Sigmoid colon (tissue), 7 donors: ENCODE measurements around the gene FCAR. TPM values are rescaled to one million over a fixed set of nuclear protein-coding genes. Genes with fewer than 3 reads are reported as not detected.
A peak's percentile ranks its signal among the peaks of the same experiment; 100 is the strongest.
"Not testable (repeated sequence)": the region's sequence is repeated elsewhere in the genome, so short reads cannot be mapped to it uniquely, and the experiment has no call there.

Experiments
- DNase-seq: peaks from one replicate; pipeline ENCODE4 v3.0.0-alpha.2; 2019
- H3K27ac ChIP-seq, 4 donors: fragments of 200-600 bp; sonication (generic); one replicate each; pipeline ENCODE4 v1.5.1; 2016 to 2019; ENCODE audit warnings: mild to moderate bottlenecking in 1 of 4
- H3K27me3 ChIP-seq, 3 donors: fragments of 200-600 bp; sonication (generic); one replicate each; pipeline ENCODE4 v1.5.1; 2019; ENCODE audit warnings: mild to moderate bottlenecking in 1 of 3
- H3K36me3 ChIP-seq, 4 donors: fragments of 200-600 bp; sonication (generic); one replicate each; pipeline ENCODE4 v1.5.1; 2016 to 2019
- H3K4me1 ChIP-seq, 4 donors: fragments of 200-600 bp; sonication (generic); one replicate each; pipeline ENCODE4 v1.5.1; 2017 to 2019
- H3K4me3 ChIP-seq, 4 donors: fragments of 200-600 bp; sonication (generic); one replicate each; pipeline ENCODE4 v1.5.1; 2017 to 2019; ENCODE audit warnings: mild to moderate bottlenecking in 2 of 4, moderate library complexity in 1 of 4
- H3K9me3 ChIP-seq, 4 donors: fragments of 200-600 bp in 3 of 4; sonication (generic) in 3 of 4; one replicate each; pipeline versions ENCODE4 v1.5.1 to v1.6.1; 2013 to 2019
- EP300 ChIP-seq, 4 donors: sonication (generic); formaldehyde crosslinking; IDR thresholded peaks; one replicate each; pipeline ENCODE4 v1.6.1; 2017; ENCODE audit warnings: antibody characterized with exemption in 4 of 4
- POLR2AphosphoS5 ChIP-seq, 4 donors: sonication (generic); formaldehyde crosslinking; IDR thresholded peaks; one replicate each; pipeline ENCODE4 v1.6.1; 2017; ENCODE audit warnings: antibody characterized with exemption in 4 of 4
- WGBS, 2 donors: extraction: QIAGEN DNeasy Blood & Tissue Kit; methylation state at CpG; one replicate each; pipeline ENCODE4 v1.1.7; 2013; 5-methylcytosine and 5-hydroxymethylcytosine counted together
- intact Hi-C: fragments of 100-400 bp; cut with DNase I; formaldehyde crosslinking; loops from one replicate; pipeline ENCODE4 v1.15.1; 2023
- polyA plus RNA-seq, 3 donors: library from polyadenylated mRNA; stranded (reverse); fragments of 200-250 nt; gene quantifications; one replicate each; pipeline ENCODE4 v1.2.3, GENCODE V29; 2013
- total RNA-seq, 4 donors: library from RNA; depleted of rRNA; stranded (reverse); fragments of >200 nt; gene quantifications; one replicate each; pipeline ENCODE4 v1.1.0, GENCODE V29; 2016
- donor health status: healthy with polysubstance abuse.
- donor health status: Bipolar disorder and iron deficiency.
- donor health status: healthy.

Gene FCAR
- total RNA-seq (1 to 10 TPM in 1 of 4 donors, under 1 TPM in 1, not detected in 2; 0.49 to 1.2 TPM), polyA plus RNA-seq (1 to 10 TPM in 1 of 3 donors, under 1 TPM in 1, not detected in 1; 0.17 to 2.1 TPM)

DNA sequence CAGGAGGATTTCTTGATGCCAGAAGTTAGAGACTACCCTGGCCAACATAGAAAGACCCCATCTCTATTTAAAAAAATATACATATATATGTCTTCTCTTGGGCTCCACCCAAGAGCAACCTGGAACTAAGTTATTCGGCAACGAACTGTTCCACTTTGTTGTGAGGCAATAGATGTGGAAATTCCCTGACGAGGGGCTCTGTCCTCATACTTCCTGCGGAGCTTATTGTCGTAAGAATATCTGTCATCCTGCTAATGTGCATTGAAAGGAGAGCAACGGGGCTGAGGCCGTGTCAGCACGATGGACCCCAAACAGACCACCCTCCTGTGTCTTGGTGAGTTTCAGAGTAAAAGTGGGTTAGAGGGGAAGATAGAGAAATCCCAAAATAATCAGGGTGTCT is at the start of gene FCAR:
FCAR (plus strand) TSS at position 246 of the 400 bp plus-strand sequence; CDS start at position 301, 55 bp downstream.
- DNase-seq = no peak
- Histone ChIP-seq H3K27ac (no peak within 1 kb of the TSS), H3K36me3 (no peaks in the 10 kb centered on the region), H3K9me3 (no peaks in the 10 kb centered on the region), H3K27me3 (no peaks in the 10 kb centered on the region), H3K4me3 (no peak within 1 kb of the TSS), H3K4me1 (no peaks in the 10 kb centered on the region)
- TF ChIP-seq EP300 (IDR thresholded peaks at IDR 0.05) (no peak), POLR2AphosphoS5 (IDR thresholded peaks at IDR 0.05) (peak in 1 of 4 donors; percentile 34)
- WGBS, 2 donors = 82 to 84% methylated on average over 8 of the region's 8 CpGs
- intact Hi-C loops = no loop called here

DNA sequence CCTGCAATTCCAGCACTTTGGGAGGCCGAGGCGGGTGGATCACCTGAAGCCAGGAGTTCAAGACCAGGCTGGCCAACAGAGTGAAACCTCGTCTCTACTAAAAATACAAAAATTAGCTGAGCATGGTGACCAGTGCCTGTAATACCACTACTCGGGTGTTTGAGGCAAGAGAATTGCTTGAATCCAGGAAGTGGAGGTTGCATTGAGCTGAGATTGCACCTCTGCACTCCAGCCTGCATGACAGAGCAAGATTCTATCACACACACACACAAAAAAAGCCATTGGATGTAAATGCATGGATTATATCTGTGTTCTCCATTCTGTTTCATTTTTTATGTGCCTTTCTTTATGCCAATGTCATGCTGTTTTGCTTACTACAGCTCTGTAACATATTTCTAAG is 49.6 kb upstream of the FCAR start:
- H3K27ac ChIP-seq, H3K4me1 ChIP-seq, H3K9me3 ChIP-seq, intact Hi-C loops, DNase-seq, H3K36me3 ChIP-seq, H3K27me3 ChIP-seq, H3K4me3 ChIP-seq: not testable (repeated sequence)
- 62 to 80% methylated on average over 4 of the region's 4 CpGs for WGBS, 2 donors

DNA sequence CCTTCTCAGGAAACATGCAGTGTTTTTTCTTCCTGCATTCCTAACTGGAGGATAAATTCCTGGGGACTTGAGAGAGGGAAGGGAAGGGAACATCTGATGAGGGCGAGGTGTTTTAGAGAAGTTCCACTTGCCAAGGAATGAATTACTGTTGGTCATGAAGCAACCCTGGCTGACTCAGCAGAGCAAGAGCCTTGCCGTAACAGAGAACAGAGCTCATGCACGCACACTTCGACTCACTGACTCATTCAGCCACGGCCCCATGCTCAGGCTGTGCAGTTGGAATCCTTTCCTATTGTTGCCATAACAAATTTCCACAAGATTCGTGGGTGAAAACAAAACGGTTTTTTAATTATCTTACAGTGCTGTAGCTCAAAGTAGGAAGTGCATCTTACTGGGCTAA is 48.7 kb upstream of the FCAR start:
- DNase-seq, H3K4me3 ChIP-seq, H3K4me1 ChIP-seq, H3K27ac ChIP-seq, H3K9me3 ChIP-seq, H3K27me3 ChIP-seq, H3K36me3 ChIP-seq, intact Hi-C loops: not testable (repeated sequence)
- WGBS, 2 donors = 62 to 66% methylated on average over 7 of the region's 7 CpGs

DNA sequence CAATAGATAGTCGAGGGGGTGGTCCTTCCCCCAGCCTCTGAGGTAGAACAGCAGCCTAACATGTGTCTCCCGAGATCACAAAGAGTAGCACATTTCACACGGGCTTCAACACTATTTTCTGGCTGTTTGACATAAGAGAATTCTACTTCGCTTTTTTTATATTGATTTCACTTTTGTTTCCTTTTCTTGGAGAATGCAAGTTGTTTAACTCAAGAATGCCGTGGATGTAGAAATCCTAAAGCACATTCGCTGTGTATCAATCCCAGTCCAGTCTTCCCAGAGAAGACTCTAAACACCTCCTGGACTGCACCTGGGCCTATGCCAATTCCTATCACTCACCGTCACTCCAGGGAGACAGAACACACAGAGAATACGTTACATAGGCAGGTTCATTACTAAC is 46.0 kb upstream of the FCAR start:
- intact Hi-C loops, DNase-seq, H3K4me1 ChIP-seq, H3K9me3 ChIP-seq, H3K4me3 ChIP-seq, H3K27ac ChIP-seq, H3K36me3 ChIP-seq, H3K27me3 ChIP-seq: not testable (repeated sequence)
- 72 to 77% methylated on average over 7 to 8 of the region's 8 CpGs for WGBS, 2 donors

DNA sequence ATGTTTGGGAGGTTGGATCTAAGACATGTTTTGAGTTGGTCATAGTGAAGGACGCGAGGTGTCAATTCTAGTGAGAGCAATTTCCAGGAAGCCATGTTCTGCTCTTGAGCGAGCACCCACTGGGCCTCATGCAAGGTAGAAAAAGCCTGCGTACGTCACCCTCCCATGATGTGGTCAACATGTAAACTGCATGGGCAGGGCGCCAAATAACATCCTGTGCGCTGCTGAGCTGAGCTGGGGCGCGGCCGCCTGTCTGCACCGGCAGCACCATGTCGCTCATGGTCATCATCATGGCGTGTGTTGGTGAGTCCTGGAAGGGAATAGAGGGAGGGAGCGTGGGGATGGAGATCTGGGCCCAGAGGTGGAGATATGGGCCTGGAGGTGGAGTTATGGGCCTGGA is 41.5 kb upstream of the FCAR start, which contains the start of gene KIR2DS4:
KIR2DS4 (plus strand) TSS at position 181 of the 400 bp plus-strand sequence.
- intact Hi-C loops = not testable (repeated sequence)
- 83 to 92% methylated on average over 14 of the region's 14 CpGs for WGBS, 2 donors

DNA sequence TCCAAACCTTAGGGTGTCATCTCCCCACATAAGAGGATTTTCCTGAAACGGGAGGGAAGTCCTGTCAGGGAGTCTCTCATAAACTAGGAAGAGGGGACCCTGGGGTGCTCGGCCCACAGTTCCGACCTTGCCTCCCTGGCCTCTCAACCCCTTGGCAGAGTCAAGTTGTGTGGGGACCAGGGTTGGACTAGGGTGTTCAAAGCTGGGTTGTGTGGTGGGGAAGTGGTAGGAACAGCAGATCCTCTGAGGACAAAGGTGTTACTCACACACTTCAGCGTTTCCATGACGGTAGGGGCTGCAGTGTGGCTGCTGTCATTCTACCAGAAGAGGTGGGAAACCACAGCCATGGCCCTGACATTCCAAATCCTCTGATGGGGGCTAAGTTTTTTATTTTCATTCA is 38.9 kb upstream of the FCAR start:
- WGBS, 2 donors = 78 to 81% methylated on average over 5 of the region's 5 CpGs

More for the DNA sequence above, 41.5 kb upstream of the FCAR start, which contains the start of gene KIR2DS4:
- H3K36me3 ChIP-seq, DNase-seq, H3K4me3 ChIP-seq, H3K4me1 ChIP-seq, H3K27ac ChIP-seq, H3K27me3 ChIP-seq, H3K9me3 ChIP-seq: not testable (repeated sequence)

DNA sequence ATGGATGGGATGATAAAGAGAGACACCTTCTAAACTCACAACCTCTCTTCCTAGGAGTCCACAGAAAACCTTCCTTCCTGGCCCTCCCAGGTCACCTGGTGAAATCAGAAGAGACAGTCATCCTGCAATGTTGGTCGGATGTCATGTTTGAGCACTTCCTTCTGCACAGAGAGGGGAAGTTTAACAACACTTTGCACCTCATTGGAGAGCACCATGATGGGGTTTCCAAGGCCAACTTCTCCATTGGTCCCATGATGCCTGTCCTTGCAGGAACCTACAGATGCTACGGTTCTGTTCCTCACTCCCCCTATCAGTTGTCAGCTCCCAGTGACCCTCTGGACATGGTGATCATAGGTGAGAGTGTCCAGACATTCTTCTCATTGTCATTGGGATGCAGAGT is 36.5 kb upstream of the FCAR start:
- 54 to 62% methylated on average over 2 of the region's 2 CpGs for whole genome bisulfite sequencing, 2 donors
- intact Hi-C loops, DNase-seq: not testable (repeated sequence)

More for the DNA sequence above, 38.9 kb upstream of the FCAR start:
- H3K4me3 ChIP-seq, H3K36me3 ChIP-seq, DNase-seq, intact Hi-C loops, H3K9me3 ChIP-seq, H3K4me1 ChIP-seq, H3K27ac ChIP-seq, H3K27me3 ChIP-seq: not testable (repeated sequence)

DNA sequence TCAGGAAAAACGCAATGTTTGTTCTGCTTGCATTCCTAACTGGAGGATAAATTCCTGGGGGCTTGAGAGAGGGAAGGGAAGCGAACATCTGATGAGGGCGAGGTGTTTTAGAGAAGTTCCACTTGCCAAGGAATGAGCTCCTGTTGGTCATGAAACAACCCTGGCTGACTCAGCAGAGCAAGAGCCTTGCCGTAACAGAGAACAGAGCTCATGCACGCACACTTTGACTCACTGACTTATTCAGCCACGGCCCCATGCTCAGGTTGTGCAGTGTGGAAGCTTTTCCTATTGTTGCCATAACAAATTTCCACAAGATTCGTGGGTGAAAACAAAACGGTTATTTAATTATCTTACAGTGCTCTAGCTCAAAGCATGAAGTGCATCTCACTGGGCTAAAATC is 30.9 kb upstream of the FCAR start:
- DNase-seq, H3K4me3 ChIP-seq, H3K27me3 ChIP-seq, intact Hi-C loops, H3K4me1 ChIP-seq, H3K27ac ChIP-seq, H3K36me3 ChIP-seq, H3K9me3 ChIP-seq: not testable (repeated sequence)
- WGBS, 2 donors = 65 to 72% methylated on average over 8 of the region's 8 CpGs

More for the DNA sequence above, 36.5 kb upstream of the FCAR start:
- H3K4me1 ChIP-seq, H3K4me3 ChIP-seq, H3K27me3 ChIP-seq, H3K36me3 ChIP-seq, H3K27ac ChIP-seq, H3K9me3 ChIP-seq: not testable (repeated sequence)

DNA sequence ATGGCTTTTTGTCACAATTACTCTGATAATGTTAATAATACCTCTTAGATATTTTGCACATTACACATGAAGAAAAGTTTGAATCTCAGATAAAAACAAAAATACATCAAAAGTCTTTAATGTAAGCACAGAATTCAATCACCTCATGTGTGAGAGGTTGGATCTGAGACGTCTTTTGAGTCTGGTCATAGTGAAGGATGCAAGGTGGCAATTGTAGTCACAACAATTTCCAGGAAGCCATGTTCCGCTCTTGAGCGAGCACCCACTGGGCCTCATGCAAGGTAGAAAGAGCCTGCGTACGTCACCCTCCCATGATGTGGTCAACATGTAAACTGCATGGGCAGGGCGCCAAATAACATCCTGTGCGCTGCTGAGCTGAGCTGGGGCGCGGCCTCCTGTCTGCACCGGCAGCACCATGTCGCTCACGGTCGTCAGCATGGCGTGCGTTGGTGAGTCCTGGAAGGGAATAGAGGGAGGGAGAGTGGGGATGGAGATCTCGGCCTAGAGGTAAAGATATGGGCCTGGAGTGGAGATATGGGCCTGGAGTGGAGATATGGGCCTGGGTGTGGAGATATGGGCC is 23.9 kb upstream of the FCAR start, which contains the start of gene KIR3DL2:
KIR3DL2 (plus strand) TSS at position 383 of the 580 bp plus-strand sequence; CDS start at position 416, 33 bp downstream.
- H3K9me3 ChIP-seq, H3K4me3 ChIP-seq, intact Hi-C loops, DNase-seq, H3K36me3 ChIP-seq, H3K27ac ChIP-seq, H3K4me1 ChIP-seq, H3K27me3 ChIP-seq: not testable (repeated sequence)
- 84 to 85% methylated on average over 16 of the region's 16 CpGs for WGBS, 2 donors
